BJ (cell line): ENCODE results near the gene ENTPD2. TPM values are rescaled to one million over a fixed set of nuclear protein-coding genes. Genes with fewer than 3 reads are reported as not detected.

Source experiments
- CTCF ChIA-PET: fragments of 350-600 bp; formaldehyde crosslinking; extraction: SDS; loops from one replicate; lab custom pipeline; 2021; ENCODE audit warnings: antibody characterized with exemption, inconsistent platforms; lab: Yijun Ruan, JAX
- POLR2A ChIA-PET: fragments of 300-600 bp; sonication (Branson Sonifier 250); formaldehyde crosslinking; extraction: SDS; loops from one replicate; lab custom pipeline; 2021; ENCODE audit warnings: antibody characterized with exemption; lab: Charles Lee
- DNase-seq: peaks from one replicate; pipeline ENCODE4 v3.0.0-alpha.2; 2011; ENCODE audit warnings: low read depth
- H3K27me3 ChIP-seq: 2 replicates; pipeline ENCODE4 v1.6.0; 2011; ENCODE audit warnings: low read length; ENCODE audit not compliant: control insufficient read depth, insufficient read depth
- H3K36me3 ChIP-seq: 2 replicates; pipeline ENCODE4 v1.5.1; 2011; ENCODE audit warnings: low read length; ENCODE audit not compliant: control insufficient read depth, insufficient read depth
- H3K4me3 ChIP-seq: 2 replicates; pipeline ENCODE4 v1.5.1; 2011; ENCODE audit warnings: low read depth, mild to moderate bottlenecking, control low read depth, low read length
- CTCF ChIP-seq: IDR thresholded peaks from 2 replicates; pipeline ENCODE4 v1.5.1; 2011; ENCODE audit warnings: low read depth, mild to moderate bottlenecking, control low read depth, inconsistent platforms, low read length, moderate library complexity; ENCODE audit not compliant: insufficient read depth
- polyA plus RNA-seq: library from polyadenylated mRNA; depleted of rRNA; stranded (reverse); fragments of >200 nt; gene quantifications from 2 replicates; pipeline ENCODE4 v1.2.3, GENCODE V29; 2011

Gene ENTPD2
- polyA plus RNA-seq, 1 experiment = not detected

- no peak for DNase-seq
- H3K4me3 ChIP-seq = no peak overlapping the region
- POLR2A ChIA-PET = no interaction called here
- H3K36me3 ChIP-seq = no peaks in the 10 kb centered on the region
- CTCF ChIA-PET = interaction anchor here (0.6 to 4.3 kb wide), 8 partner anchors 11 to 501 kb away, joined by 3 to 153 read pairs (median 4); partner anchors contain the start of gene SAPCD2
- TF ChIP-seq CTCF = peak; percentile 65
- peaks cover 18% of the 10 kb centered on the region for H3K27me3 ChIP-seq
Observed at GRCh38 chr9:137049544-137050449, 4.1 kb downstream of the ENTPD2 start.

- POLR2A ChIA-PET = interaction anchor here (0.5 kb wide), 1 partner anchor 36 kb away, joined by 4 read pairs; no protein-coding TSS in a partner anchor
- CTCF ChIA-PET = interaction anchor here (0.5 to 4.3 kb wide), 12 partner anchors 11 to 500 kb away, joined by 3 to 153 read pairs (median 3); partner anchors contain the start of gene SAPCD2
Observed at GRCh38 chr9:137048655-137049543, 5.0 kb downstream of the ENTPD2 start.

GRCh38 chr9:137046088-137046787, 7.6 kb downstream of the ENTPD2 start, which contains the start of gene NPDC1:
Gene NPDC1, minus strand, starts transcription at chr9:137046177. Its CDS starts 188 bp downstream, at chr9:137045989.
- Histone ChIP-seq H3K27me3 (peaks cover 7% of the 10 kb centered on the region; the same call in 1 of the 2 replicates), H3K36me3 (no peaks in the 10 kb centered on the region; the same call in 1 of the 2 replicates), H3K4me3 (peak within 1 kb of the TSS; percentile 55)
- peak; percentile 95 for TF ChIP-seq CTCF
- DNase-seq = no peak
- ChIA-PET CTCF (interaction anchor here (0.7 to 4.3 kb wide), 24 partner anchors 9 to 260 kb away, joined by 3 to 153 read pairs (median 6); partner anchors contain the start of genes AJM1, CYSRT1, FUT7 and RNF224), POLR2A (no interaction called here)

More at GRCh38 chr9:137048655-137049543, 5.0 kb downstream of the ENTPD2 start:
- DNase-seq = no peak
- TF ChIP-seq CTCF = no peak
- no peaks in the 10 kb centered on the region for H3K36me3 ChIP-seq
- peaks cover 14% of the 10 kb centered on the region for H3K27me3 ChIP-seq
- no peak overlapping the region for H3K4me3 ChIP-seq

- no peak for TF ChIP-seq CTCF
- peaks cover 7% of the 10 kb centered on the region; the same call in 1 of the 2 replicates for H3K27me3 ChIP-seq
- no peak for DNase-seq
- POLR2A ChIA-PET = no interaction called here
- H3K4me3 ChIP-seq = peak overlapping the region; percentile 55
- CTCF ChIA-PET = interaction anchor here (0.8 to 4.3 kb wide), 8 partner anchors 10 to 178 kb away, joined by 3 to 153 read pairs (median 11); partner anchors contain the start of genes ABCA2, CYSRT1 and SAPCD2
- H3K36me3 ChIP-seq = peaks cover 1% of the 10 kb centered on the region; the same call in 1 of the 2 replicates
Observed at GRCh38 chr9:137045294-137046087, 8.4 kb downstream of the ENTPD2 start.
